Measurements from ENCODE around the gene PSMD1. TPM values are rescaled to one million over a fixed set of nuclear protein-coding genes. Genes with fewer than 3 reads are reported as not detected.

PSMD1 gene
- total and polyA plus RNA-seq, 2 experiments from 2014 or later: 148 to 177 TPM

- peaks cover 3% of the 10 kb centered on the region; the same call in 1 of the 2 replicates for H3F3A ChIP-seq (replicated peaks; ENCODE audit: low read depth)
- Mint-ChIP-seq H3K4me1 (peaks cover 7% of the 10 kb centered on the region; the same call in 2 of the 3 replicates), H3K27ac (no peak overlapping the region), H3K36me3 (ENCODE audit: low read depth) (peaks cover 65% of the 10 kb centered on the region), H3K9me3 (no peaks in the 10 kb centered on the region), H3K4me3 (no peak overlapping the region), H3K27me3 (ENCODE audit: insufficient read depth, low read depth, poor library complexity) (no peaks in the 10 kb centered on the region)
- ATAC-seq (no peak), DNase-seq (ENCODE audit: low spot score) (no peak)
- no peak overlapping the region for H2AFZ ChIP-seq
- H3K36me3 ChIP-seq (ENCODE audit: insufficient read depth): peaks cover 21% of the 10 kb centered on the region; the same call in 1 of the 2 replicates
- no peak overlapping the region for H3K27ac ChIP-seq (ENCODE audit: low read depth)
- H3K4me1 ChIP-seq (ENCODE audit: insufficient read depth): peaks cover 16% of the 10 kb centered on the region
- H3K4me3 ChIP-seq: no peak overlapping the region
- H3K9me2 ChIP-seq (ENCODE audit: insufficient read depth): no peaks in the 10 kb centered on the region
- H3K79me2 ChIP-seq (replicated peaks; ENCODE audit: insufficient read depth): no peaks in the 10 kb centered on the region
- no peaks in the 10 kb centered on the region; the same call in 1 of the 2 replicates for H4K20me1 ChIP-seq (replicated peaks; ENCODE audit: insufficient read depth)
- no peak for TF ChIP-seq REST (IDR thresholded peaks at IDR 0.05; ENCODE audit: unreplicated experiment)
- TF ChIP-seq EZH2 (IDR thresholded peaks at IDR 0.05; ENCODE audit: low read depth, unreplicated experiment): no peak
- TF ChIP-seq ETS1 (IDR thresholded peaks at IDR 0.05): no peak
- TF ChIP-seq EZH2phosphoT487 (IDR thresholded peaks at IDR 0.05; ENCODE audit: unreplicated experiment): no peak
- no peak for TF ChIP-seq JUNB (IDR thresholded peaks at IDR 0.05; ENCODE audit: unreplicated experiment)
- no peak for TF ChIP-seq ZNF462 (CRISPR knock-in tag; IDR thresholded peaks at IDR 0.05)
- no peak for TF ChIP-seq STAT1 (IDR thresholded peaks at IDR 0.05; ENCODE audit: unreplicated experiment)
- H3K4me2 ChIP-seq: no peak overlapping the region
- no peaks in the 10 kb centered on the region for H3K27me3 ChIP-seq (ENCODE audit: insufficient read depth)
Observed at GRCh38 chr2:231167745-231168459, 111.2 kb downstream of the PSMD1 start.

Data from GM23338 (cell line).